Thymus (tissue), 11 donors: ENCODE results near the gene SPATA16. TPM values are rescaled to one million over a fixed set of nuclear protein-coding genes. Genes with fewer than 3 reads are reported as not detected.

Experiments
- DNase-seq, 9 donors: peaks; one replicate each; pipeline ENCODE4 v3.0.0-alpha.2; 2013; ENCODE audit warnings: low spot score in 9 of 9, low read depth in 6 of 9, missing footprints in 1 of 9
- H3K27ac ChIP-seq, 2 donors: one replicate each; pipeline ENCODE4 v1.5.1; 2013; ENCODE audit warnings: control low read depth in 1 of 2, low read depth in 1 of 2, low read length in 1 of 2, mild to moderate bottlenecking in 1 of 2, moderate library complexity in 1 of 2
- H3K27me3 ChIP-seq, 2 donors: one replicate each; pipeline ENCODE4 v1.5.1; 2013; ENCODE audit warnings: low read length in 1 of 2; ENCODE audit not compliant: control insufficient read depth in 2 of 2, insufficient read depth in 1 of 2
- H3K36me3 ChIP-seq, 2 donors: one replicate each; pipeline ENCODE4 v1.5.1; 2013; ENCODE audit warnings: low read length in 1 of 2, mild to moderate bottlenecking in 1 of 2, moderate library complexity in 1 of 2; ENCODE audit not compliant: control insufficient read depth in 2 of 2, insufficient read depth in 2 of 2
- H3K4me1 ChIP-seq, 2 donors: one replicate each; pipeline ENCODE4 v1.5.1; 2013; ENCODE audit warnings: low read length in 2 of 2; ENCODE audit not compliant: control insufficient read depth in 2 of 2, insufficient read depth in 2 of 2
- H3K4me3 ChIP-seq, 2 donors: one replicate each; pipeline ENCODE4 v1.5.1; 2013; ENCODE audit warnings: low read length in 2 of 2, control low read depth in 1 of 2, mild to moderate bottlenecking in 1 of 2
- H3K9me3 ChIP-seq, 2 donors: one replicate each; pipeline ENCODE4 v1.5.1; 2013; ENCODE audit warnings: low read length in 1 of 2, mild to moderate bottlenecking in 1 of 2; ENCODE audit not compliant: control insufficient read depth in 2 of 2, insufficient read depth in 1 of 2
- WGBS: extraction: QIAGEN DNeasy Blood & Tissue Kit; methylation state at CpG from one replicate; pipeline ENCODE4 v1.1.7; 2013; 5-methylcytosine and 5-hydroxymethylcytosine counted together
- polyA plus RNA-seq: library from polyadenylated mRNA; stranded (reverse); fragments of 200-250 nt; gene quantifications from one replicate; pipeline ENCODE4 v1.2.3, GENCODE V29; 2013
- total RNA-seq: library from RNA; stranded (reverse); fragments of 120-200 nt; gene quantifications from one replicate; pipeline ENCODE4 v1.2.4, GENCODE V29; 2013
- donor health status: healthy.

Gene SPATA16
- total and polyA plus RNA-seq, 2 donors = 0.02 TPM; not detected in 1

- Histone ChIP-seq H3K4me3 (no peak overlapping the region), H3K27me3 (no peaks in the 10 kb centered on the region), H3K27ac (no peak overlapping the region), H3K4me1 (no peaks in the 10 kb centered on the region), H3K36me3 (no peaks in the 10 kb centered on the region), H3K9me3 (no peaks in the 10 kb centered on the region)
- WGBS = 93% methylated on average over 3 of the region's 3 CpGs
- no peak for DNase-seq
Observed at GRCh38 chr3:173003956-173004355, 137.1 kb downstream of the SPATA16 start.

GRCh38 chr3:173003471-173003870 lies 137.6 kb downstream of the SPATA16 start:
- no peaks in the 10 kb centered on the region for H3K4me1 ChIP-seq
- no peaks in the 10 kb centered on the region for H3K36me3 ChIP-seq
- H3K4me3 ChIP-seq = no peak overlapping the region
- no peak overlapping the region for H3K27ac ChIP-seq
- H3K9me3 ChIP-seq = no peaks in the 10 kb centered on the region
- over 99% methylated on average over 2 of the region's 2 CpGs for WGBS
- no peak for DNase-seq
- H3K27me3 ChIP-seq = no peaks in the 10 kb centered on the region

- Histone ChIP-seq H3K9me3 (no peaks in the 10 kb centered on the region), H3K4me3 (no peak overlapping the region), H3K4me1 (no peaks in the 10 kb centered on the region), H3K27me3 (no peaks in the 10 kb centered on the region), H3K27ac (no peak overlapping the region), H3K36me3 (no peaks in the 10 kb centered on the region)
- no peak for DNase-seq
Observed at GRCh38 chr3:173001622-173002021, 139.4 kb downstream of the SPATA16 start.

GRCh38 chr3:173000553-173000952 lies 140.5 kb downstream of the SPATA16 start:
- Histone ChIP-seq H3K27me3 (no peaks in the 10 kb centered on the region), H3K4me3 (no peak overlapping the region)
- no peak for DNase-seq

GRCh38 chr3:172993412-172993811 lies 147.6 kb downstream of the SPATA16 start:
- Histone ChIP-seq H3K27ac (no peak overlapping the region), H3K4me3 (no peak overlapping the region), H3K27me3 (no peaks in the 10 kb centered on the region), H3K4me1 (no peaks in the 10 kb centered on the region), H3K36me3 (no peaks in the 10 kb centered on the region), H3K9me3 (no peaks in the 10 kb centered on the region)
- no peak for DNase-seq
- WGBS = 94% methylated on average over 2 of the region's 2 CpGs

More at GRCh38 chr3:173000553-173000952, 140.5 kb downstream of the SPATA16 start:
- Histone ChIP-seq H3K27ac (no peak overlapping the region), H3K36me3 (no peaks in the 10 kb centered on the region), H3K4me1 (no peaks in the 10 kb centered on the region), H3K9me3 (no peaks in the 10 kb centered on the region)

- Histone ChIP-seq H3K4me3 (no peak overlapping the region), H3K9me3 (no peaks in the 10 kb centered on the region), H3K27ac (no peak overlapping the region), H3K36me3 (no peaks in the 10 kb centered on the region), H3K4me1 (no peaks in the 10 kb centered on the region), H3K27me3 (no peaks in the 10 kb centered on the region)
- WGBS = 92% methylated on average over 3 of the region's 3 CpGs
- DNase-seq = no peak
Observed at GRCh38 chr3:172991424-172991996, 149.5 kb downstream of the SPATA16 start.

- Histone ChIP-seq H3K9me3 (no peaks in the 10 kb centered on the region), H3K27ac (no peak overlapping the region), H3K36me3 (no peaks in the 10 kb centered on the region), H3K4me3 (no peak overlapping the region), H3K4me1 (no peaks in the 10 kb centered on the region), H3K27me3 (no peaks in the 10 kb centered on the region)
- 96% methylated on average over 3 of the region's 3 CpGs for WGBS
- DNase-seq = no peak
Observed at GRCh38 chr3:172989373-172989772, 151.7 kb downstream of the SPATA16 start.

- no peak for DNase-seq
- 68% methylated on average over 3 of the region's 3 CpGs for WGBS
- no peaks in the 10 kb centered on the region for H3K27me3 ChIP-seq
Observed at GRCh38 chr3:172987273-172987672, 153.8 kb downstream of the SPATA16 start.

GRCh38 chr3:172984914-172985313 lies 156.1 kb downstream of the SPATA16 start:
- no peak for DNase-seq
- H3K9me3 ChIP-seq = no peaks in the 10 kb centered on the region
- no peaks in the 10 kb centered on the region for H3K36me3 ChIP-seq
- no peaks in the 10 kb centered on the region for H3K4me1 ChIP-seq
- H3K27me3 ChIP-seq = no peaks in the 10 kb centered on the region
- no peak overlapping the region for H3K27ac ChIP-seq
- H3K4me3 ChIP-seq = no peak overlapping the region
- 96% methylated on average over 1 of the region's 1 CpG for WGBS

More at GRCh38 chr3:172987273-172987672, 153.8 kb downstream of the SPATA16 start:
- H3K4me3 ChIP-seq = no peak overlapping the region
- no peaks in the 10 kb centered on the region for H3K4me1 ChIP-seq
- H3K36me3 ChIP-seq = no peaks in the 10 kb centered on the region
- H3K27ac ChIP-seq = no peak overlapping the region
- H3K9me3 ChIP-seq = no peaks in the 10 kb centered on the region
